Nephron progenitor cell (in vitro differentiated cells): Measurements from ENCODE around the gene EFHC2.
"Not testable (repeated sequence)": the region's sequence is repeated elsewhere in the genome, so short reads cannot be mapped to it uniquely, and the experiment has no call there.

Experiments used
- DNase-seq: peaks from one replicate; pipeline ENCODE4 v3.0.0; 2021
- H3K27ac Mint-ChIP-seq: 2 replicates; pipeline ENCODE4 v1.8.0; 2021; ENCODE audit warnings: mild to moderate bottlenecking, moderate library complexity, mixed read lengths
- H3K27me3 Mint-ChIP-seq: 2 replicates; pipeline ENCODE4 v1.8.0; 2021; ENCODE audit warnings: mild to moderate bottlenecking, low read depth, mixed read lengths; ENCODE audit not compliant: poor library complexity
- H3K36me3 Mint-ChIP-seq: 2 replicates; pipeline ENCODE4 v1.8.0; 2021; ENCODE audit warnings: low read depth, mixed read lengths
- H3K4me1 Mint-ChIP-seq: 2 replicates; pipeline ENCODE4 v1.8.0; 2021; ENCODE audit warnings: mixed read lengths
- H3K4me3 Mint-ChIP-seq: 2 replicates; pipeline ENCODE4 v1.8.0; 2021; ENCODE audit warnings: mild to moderate bottlenecking, moderate library complexity, mixed read lengths
- H3K9me3 Mint-ChIP-seq: 2 replicates; pipeline ENCODE4 v1.8.0; 2021; ENCODE audit warnings: mild to moderate bottlenecking, moderate library complexity, mixed read lengths
- CTCF ChIP-seq: fragments of 200-600 bp; sonication (generic); IDR thresholded peaks from 2 replicates; pipeline ENCODE4 v1.5.0; 2021; ENCODE audit warnings: antibody characterized with exemption

The EFHC2 gene

GRCh38 chrX:44267116-44267515 lies 76.4 kb downstream of the EFHC2 start:
- TF ChIP-seq CTCF = no peak
- peaks cover 34% of the 10 kb centered on the region for H3K9me3 Mint-ChIP-seq
- H3K27ac Mint-ChIP-seq = no peak overlapping the region
- H3K36me3 Mint-ChIP-seq = no peaks in the 10 kb centered on the region
- H3K27me3 Mint-ChIP-seq = peaks cover 5% of the 10 kb centered on the region
- no peak for DNase-seq
- no peaks in the 10 kb centered on the region for H3K4me1 Mint-ChIP-seq
- no peak overlapping the region for H3K4me3 Mint-ChIP-seq

GRCh38 chrX:44265559-44265958 lies 77.9 kb downstream of the EFHC2 start:
- no peak for TF ChIP-seq CTCF
- no peak for DNase-seq
- H3K27ac Mint-ChIP-seq = no peak overlapping the region
- H3K36me3 Mint-ChIP-seq = no peaks in the 10 kb centered on the region
- peaks cover 40% of the 10 kb centered on the region for H3K9me3 Mint-ChIP-seq
- no peak overlapping the region for H3K4me3 Mint-ChIP-seq
- H3K27me3 Mint-ChIP-seq = no peaks in the 10 kb centered on the region
- H3K4me1 Mint-ChIP-seq = no peaks in the 10 kb centered on the region

- Mint-ChIP-seq H3K9me3 (peaks cover 39% of the 10 kb centered on the region), H3K4me3 (no peak overlapping the region), H3K36me3 (no peaks in the 10 kb centered on the region), H3K27me3 (no peaks in the 10 kb centered on the region), H3K4me1 (no peaks in the 10 kb centered on the region), H3K27ac (no peak overlapping the region)
- TF ChIP-seq CTCF = no peak
- DNase-seq = no peak
These were observed 78.5 kb downstream of the EFHC2 start for GRCh38 chrX:44264936-44265335.

- Mint-ChIP-seq H3K27me3 (no peaks in the 10 kb centered on the region), H3K4me3 (no peak overlapping the region), H3K27ac (no peak overlapping the region), H3K36me3 (peaks cover 2% of the 10 kb centered on the region), H3K4me1 (no peaks in the 10 kb centered on the region), H3K9me3 (peaks cover 51% of the 10 kb centered on the region)
- no peak for DNase-seq
- TF ChIP-seq CTCF = no peak
These were observed 82.2 kb downstream of the EFHC2 start for GRCh38 chrX:44261286-44261685.

GRCh38 chrX:44260609-44261008 lies 82.9 kb downstream of the EFHC2 start:
- H3K27ac Mint-ChIP-seq = no peak overlapping the region
- no peak overlapping the region for H3K4me3 Mint-ChIP-seq

GRCh38 chrX:44255742-44256141 lies 87.7 kb downstream of the EFHC2 start:
- Mint-ChIP-seq H3K36me3 (peaks cover 20% of the 10 kb centered on the region), H3K9me3 (peaks cover 73% of the 10 kb centered on the region)
- H3K27ac Mint-ChIP-seq, H3K4me3 Mint-ChIP-seq, DNase-seq, H3K27me3 Mint-ChIP-seq, H3K4me1 Mint-ChIP-seq: not testable (repeated sequence)

More at GRCh38 chrX:44260609-44261008, 82.9 kb downstream of the EFHC2 start:
- Mint-ChIP-seq H3K4me1 (no peaks in the 10 kb centered on the region), H3K27me3 (no peaks in the 10 kb centered on the region), H3K36me3 (peaks cover 9% of the 10 kb centered on the region), H3K9me3 (peaks cover 54% of the 10 kb centered on the region)
- TF ChIP-seq CTCF = no peak
- no peak for DNase-seq

GRCh38 chrX:44253575-44253942 lies 89.9 kb downstream of the EFHC2 start:
- no peak overlapping the region for H3K27ac Mint-ChIP-seq
- H3K36me3 Mint-ChIP-seq = peaks cover 20% of the 10 kb centered on the region
- no peaks in the 10 kb centered on the region for H3K27me3 Mint-ChIP-seq
- no peak for DNase-seq
- H3K4me3 Mint-ChIP-seq = no peak overlapping the region
- H3K4me1 Mint-ChIP-seq = no peaks in the 10 kb centered on the region
- H3K9me3 Mint-ChIP-seq = peaks cover 71% of the 10 kb centered on the region
- no peak for TF ChIP-seq CTCF

GRCh38 chrX:44252688-44253574 lies 90.5 kb downstream of the EFHC2 start:
- H3K4me3 Mint-ChIP-seq = not testable (repeated sequence)
- peaks cover 20% of the 10 kb centered on the region for H3K36me3 Mint-ChIP-seq
- DNase-seq = peak; percentile 36

More at GRCh38 chrX:44252688-44253574, 90.5 kb downstream of the EFHC2 start:
- H3K27me3 Mint-ChIP-seq, H3K4me1 Mint-ChIP-seq, H3K27ac Mint-ChIP-seq: not testable (repeated sequence)
- H3K9me3 Mint-ChIP-seq = peaks cover 67% of the 10 kb centered on the region
